ENCODE results near the gene ADRM1. TPM values are rescaled to one million over a fixed set of nuclear protein-coding genes. Genes with fewer than 3 reads are reported as not detected.

ADRM1 gene
- 62.1 TPM for polyA plus RNA-seq (ENCODE audit: insufficient read length)

- peak; percentile 88 for DNase-seq (ENCODE audit: low read depth)
These were observed at the start of gene ADRM1 for GRCh38 chr20:62302341-62303061. TSS of gene ADRM1 (plus strand) at chr20:62302997. CDS start at chr20:62303569, 572 bp downstream.

GRCh38 chr20:62253398-62253797, 49.4 kb upstream of the ADRM1 start:
- DNase-seq (ENCODE audit: low read depth) = no peak

- no peak for DNase-seq (ENCODE audit: low read depth)
These were observed 48.6 kb upstream of the ADRM1 start for GRCh38 chr20:62254021-62254724.

GRCh38 chr20:62255976-62256375, 46.8 kb upstream of the ADRM1 start:
- DNase-seq (ENCODE audit: low read depth) = no peak

- no peak for DNase-seq (ENCODE audit: low read depth)
These were observed 44.1 kb upstream of the ADRM1 start for GRCh38 chr20:62258499-62259293.

GRCh38 chr20:62259294-62259565, 43.6 kb upstream of the ADRM1 start:
- no peak for DNase-seq (ENCODE audit: low read depth)

- DNase-seq (ENCODE audit: low read depth) = no peak
These were observed 40.7 kb upstream of the ADRM1 start for GRCh38 chr20:62262064-62262463.

- no peak for DNase-seq (ENCODE audit: low read depth)
These were observed 39.4 kb upstream of the ADRM1 start for GRCh38 chr20:62263396-62263795.

- DNase-seq (ENCODE audit: low read depth) = no peak
These were observed 37.4 kb upstream of the ADRM1 start for GRCh38 chr20:62265365-62265764.

- no peak for DNase-seq (ENCODE audit: low read depth)
These were observed 36.5 kb upstream of the ADRM1 start for GRCh38 chr20:62266340-62266739.

GRCh38 chr20:62266851-62267250, 35.9 kb upstream of the ADRM1 start:
- DNase-seq (ENCODE audit: low read depth) = no peak

GRCh38 chr20:62267543-62267942, 35.3 kb upstream of the ADRM1 start:
- DNase-seq (ENCODE audit: low read depth) = no peak

GRCh38 chr20:62268228-62268900, 34.4 kb upstream of the ADRM1 start:
- DNase-seq (ENCODE audit: low read depth) = no peak

GRCh38 chr20:62269378-62269777, 33.4 kb upstream of the ADRM1 start:
- no peak for DNase-seq (ENCODE audit: low read depth)

GRCh38 chr20:62269871-62270270, 32.9 kb upstream of the ADRM1 start:
- no peak for DNase-seq (ENCODE audit: low read depth)

GRCh38 chr20:62272200-62272599, 30.6 kb upstream of the ADRM1 start:
- no peak for DNase-seq (ENCODE audit: low read depth)

GRCh38 chr20:62273416-62273815, 29.4 kb upstream of the ADRM1 start:
- DNase-seq (ENCODE audit: low read depth) = no peak

GRCh38 chr20:62274332-62274950, 28.4 kb upstream of the ADRM1 start:
- no peak for DNase-seq (ENCODE audit: low read depth)

- DNase-seq (ENCODE audit: low read depth) = no peak
These were observed 27.6 kb upstream of the ADRM1 start for GRCh38 chr20:62275219-62275618.

- peak; percentile 35 for DNase-seq (ENCODE audit: low read depth)
These were observed 26.4 kb upstream of the ADRM1 start for GRCh38 chr20:62276439-62276838.

GRCh38 chr20:62277253-62277652, 25.5 kb upstream of the ADRM1 start:
- no peak for DNase-seq (ENCODE audit: low read depth)

- no peak for DNase-seq (ENCODE audit: low read depth)
These were observed 22.5 kb upstream of the ADRM1 start for GRCh38 chr20:62280303-62280702.
